Common myeloid progenitor, CD34-positive (primary cell): ENCODE measurements around the gene GHRHR.

Experiments
- CTCF ChIA-PET: fragments of 350-600 bp; sonication (Branson Sonifier 250); formaldehyde crosslinking; loops from one replicate; lab custom pipeline; 2021; ENCODE audit warnings: antibody characterized with exemption; lab: Charles Lee
- POLR2A ChIA-PET: fragments of 350-600 bp; sonication (Branson Sonifier 250); formaldehyde crosslinking; loops from one replicate; lab custom pipeline; 2021; ENCODE audit warnings: antibody characterized with exemption; lab: Charles Lee
- DNase-seq, 3 donors: peaks; one replicate each; pipeline versions ENCODE4 v3.0.0 to v3.0.0-alpha.2; 2013
- H3K27ac ChIP-seq, 2 experiments: 1 replicate in 1 of 2; 2 replicates in 1 of 2; pipeline ENCODE4 v1.7.0; 2013; ENCODE audit warnings: inconsistent platforms in 2 of 2, low read length in 2 of 2, mild to moderate bottlenecking in 2 of 2, low read depth in 1 of 2, moderate library complexity in 1 of 2; ENCODE audit not compliant: severe bottlenecking in 2 of 2, insufficient read depth in 1 of 2, poor library complexity in 1 of 2
- H3K27me3 ChIP-seq, 5 experiments: replicated peaks in 2 of 5; 1 replicate in 3 of 5; 2 replicates in 2 of 5; pipeline versions ENCODE4 v1.6.1 to v1.7.0; 2013; ENCODE audit warnings: low read length in 4 of 5, mild to moderate bottlenecking in 2 of 5, moderate library complexity in 2 of 5, inconsistent platforms in 1 of 5; ENCODE audit not compliant: insufficient read depth in 5 of 5, control insufficient read depth in 4 of 5
- H3K36me3 ChIP-seq, 4 experiments: 1 replicate in 2 of 4; 2 replicates in 2 of 4; pipeline versions ENCODE4 v1.6.1 to v1.7.0; 2013; ENCODE audit warnings: low read length in 3 of 4, control low read depth in 1 of 4, mild to moderate bottlenecking in 1 of 4; ENCODE audit not compliant: control insufficient read depth in 4 of 4, insufficient read depth in 4 of 4
- H3K4me1 ChIP-seq, 4 experiments: 1 replicate in 3 of 4; 2 replicates in 1 of 4; pipeline versions ENCODE4 v1.6.1 to v1.7.1; 2013; ENCODE audit warnings: low read length in 3 of 4, mild to moderate bottlenecking in 3 of 4, control low read depth in 1 of 4, inconsistent platforms in 1 of 4, moderate library complexity in 1 of 4; ENCODE audit not compliant: control insufficient read depth in 4 of 4, insufficient read depth in 4 of 4; ENCODE audit errors: control extremely low read depth in 1 of 4
- H3K4me3 ChIP-seq, 7 experiments: 1 replicate in 4 of 7; 2 replicates in 3 of 7; pipeline versions ENCODE4 v1.5.1 to v1.7.0; 2013; ENCODE audit warnings: mild to moderate bottlenecking in 7 of 7, low read length in 6 of 7, moderate library complexity in 6 of 7, inconsistent platforms in 2 of 7, low read depth in 2 of 7, control low read depth in 1 of 7; ENCODE audit not compliant: insufficient read depth in 4 of 7, control insufficient read depth in 1 of 7; ENCODE audit errors: extremely low read depth in 1 of 7
- H3K9me3 ChIP-seq, 5 experiments: 1 replicate in 4 of 5; 2 replicates in 1 of 5; pipeline versions ENCODE4 v1.6.1 to v1.7.1; 2013; ENCODE audit warnings: low read length in 4 of 5, mild to moderate bottlenecking in 2 of 5, inconsistent platforms in 1 of 5, low read depth in 1 of 5, moderate library complexity in 1 of 5; ENCODE audit not compliant: control insufficient read depth in 4 of 5, insufficient read depth in 2 of 5; ENCODE audit errors: control extremely low read depth in 1 of 5
- WGBS: methylation state at CpG from one replicate; pipeline ENCODE4 v1.1.5; 2013; ENCODE audit not compliant: insufficient coverage; 5-methylcytosine and 5-hydroxymethylcytosine counted together

GHRHR gene

GRCh38 chr7:30918676-30919075 lies 45.1 kb upstream of the GHRHR start:
- Histone ChIP-seq H3K4me3 (no peak overlapping the region), H3K4me1 (peaks cover 0 to 3% (median 0%) of the 10 kb centered on the region in 4 experiments), H3K9me3 (no peaks in the 10 kb centered on the region), H3K27me3 (no peaks in the 10 kb centered on the region), H3K27ac (no peak overlapping the region), H3K36me3 (no peaks in the 10 kb centered on the region)
- no peak for DNase-seq
- ChIA-PET POLR2A (no interaction called here), CTCF (no interaction called here)
- WGBS: 100% methylated on average over 2 of the region's 4 CpGs

DNA sequence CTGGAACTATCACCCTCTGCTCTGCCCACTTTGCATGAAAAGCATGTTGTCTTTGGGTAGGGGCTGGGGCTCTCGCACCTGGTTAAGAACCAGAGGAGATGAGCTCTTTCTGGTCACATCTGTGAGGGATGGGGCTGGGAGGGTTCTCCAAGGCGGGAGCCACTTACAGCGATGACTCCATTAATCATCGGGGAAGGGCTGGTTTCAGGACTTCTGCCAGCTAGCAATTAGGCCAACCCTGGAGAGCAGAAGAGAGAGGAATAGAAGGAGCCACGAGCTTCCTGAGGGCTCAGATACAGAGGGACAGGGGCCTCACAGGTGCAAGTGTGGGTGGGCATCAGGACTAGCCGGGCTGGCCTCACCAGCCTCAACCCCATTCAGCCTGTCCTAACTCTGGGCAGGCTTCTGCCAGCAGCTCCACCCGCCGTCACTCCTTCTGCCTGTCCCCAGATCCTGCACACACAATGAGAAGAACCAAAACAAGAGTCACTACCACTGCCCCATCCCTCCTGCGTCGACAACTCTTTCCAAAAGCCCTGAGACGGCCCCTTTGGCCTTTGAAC lies 43.7 kb upstream of the GHRHR start:
- DNase-seq: no peak
- Histone ChIP-seq H3K9me3 (no peaks in the 10 kb centered on the region), H3K36me3 (no peaks in the 10 kb centered on the region), H3K27me3 (no peaks in the 10 kb centered on the region), H3K27ac (no peak overlapping the region), H3K4me1 (no peaks in the 10 kb centered on the region), H3K4me3 (no peak overlapping the region)
- CTCF ChIA-PET: interaction anchor here (1.3 to 1.7 kb wide), 3 partner anchors 8 to 18 kb away, joined by 3 to 5 read pairs (median 4); no protein-coding TSS in a partner anchor
- POLR2A ChIA-PET: no interaction called here
- WGBS: 72% methylated on average over 8 of the region's 11 CpGs

- WGBS: 86% methylated on average over 7 of the region's 9 CpGs
These were observed 42.9 kb upstream of the GHRHR start for GRCh38 chr7:30920584-30921539.

GRCh38 chr7:30921540-30922401 lies 42.0 kb upstream of the GHRHR start:
- CTCF ChIA-PET: interaction anchor here (1.3 to 1.5 kb wide), 2 partner anchors 9 to 17 kb away, joined by 3 to 4 read pairs; no protein-coding TSS in a partner anchor

More at GRCh38 chr7:30920584-30921539, 42.9 kb upstream of the GHRHR start:
- H3K27ac ChIP-seq: peak overlapping the region in 1 of 2 experiments; percentile 11
- no peaks in the 10 kb centered on the region for H3K36me3 ChIP-seq
- no peaks in the 10 kb centered on the region for H3K9me3 ChIP-seq
- H3K27me3 ChIP-seq: no peaks in the 10 kb centered on the region
- H3K4me3 ChIP-seq: no peak overlapping the region
- peaks cover 0 to 1% (median 0%) of the 10 kb centered on the region in 4 experiments for H3K4me1 ChIP-seq
- POLR2A ChIA-PET: no interaction called here
- CTCF ChIA-PET: interaction anchor here (1.3 to 1.7 kb wide), 3 partner anchors 8 to 18 kb away, joined by 3 to 5 read pairs (median 4); no protein-coding TSS in a partner anchor
- DNase-seq: no peak

DNA sequence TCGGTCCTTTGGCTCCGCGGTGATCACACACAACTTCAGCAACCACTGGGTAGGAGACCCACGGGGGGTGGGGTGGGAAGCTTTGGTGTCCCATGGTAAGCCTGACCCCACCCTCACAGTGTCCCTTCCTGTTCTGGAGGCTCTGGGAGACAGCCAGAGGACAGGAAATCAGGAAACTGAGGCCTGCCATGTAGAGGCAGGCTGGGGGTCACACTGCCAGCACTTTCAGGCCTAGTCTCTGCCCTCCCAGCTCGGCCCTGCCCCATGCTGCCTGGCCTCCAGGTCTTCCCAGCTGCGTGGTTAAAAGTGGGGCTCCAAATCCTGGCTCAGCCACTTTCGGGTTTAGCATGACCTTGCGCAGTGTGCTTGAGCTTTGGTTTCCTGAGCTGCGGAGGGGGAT lies 41.2 kb upstream of the GHRHR start:
- Histone ChIP-seq H3K27me3 (no peaks in the 10 kb centered on the region), H3K4me3 (no peak overlapping the region), H3K9me3 (peaks cover 0 to 9% (median 0%) of the 10 kb centered on the region in 5 experiments), H3K27ac (no peak overlapping the region), H3K36me3 (no peaks in the 10 kb centered on the region), H3K4me1 (peaks cover 0 to 4% (median 1%) of the 10 kb centered on the region in 4 experiments)
- WGBS: 99% methylated on average over 6 of the region's 9 CpGs
- CTCF ChIA-PET: interaction anchor here (1.2 kb wide), 1 partner anchor 61 kb away, joined by 3 read pairs; no protein-coding TSS in a partner anchor
- no peak for DNase-seq
- POLR2A ChIA-PET: no interaction called here

More at GRCh38 chr7:30921540-30922401, 42.0 kb upstream of the GHRHR start:
- Histone ChIP-seq H3K9me3 (peaks cover 0 to under 1% (median 0%) of the 10 kb centered on the region in 5 experiments), H3K4me3 (no peak overlapping the region), H3K27me3 (no peaks in the 10 kb centered on the region), H3K36me3 (no peaks in the 10 kb centered on the region), H3K27ac (peak overlapping the region in 1 of 2 experiments; percentile 11), H3K4me1 (peaks cover 0 to 4% (median 1%) of the 10 kb centered on the region in 4 experiments)
- DNase-seq: no peak
- POLR2A ChIA-PET: no interaction called here
- 97% methylated on average over 14 of the region's 19 CpGs for WGBS

DNA sequence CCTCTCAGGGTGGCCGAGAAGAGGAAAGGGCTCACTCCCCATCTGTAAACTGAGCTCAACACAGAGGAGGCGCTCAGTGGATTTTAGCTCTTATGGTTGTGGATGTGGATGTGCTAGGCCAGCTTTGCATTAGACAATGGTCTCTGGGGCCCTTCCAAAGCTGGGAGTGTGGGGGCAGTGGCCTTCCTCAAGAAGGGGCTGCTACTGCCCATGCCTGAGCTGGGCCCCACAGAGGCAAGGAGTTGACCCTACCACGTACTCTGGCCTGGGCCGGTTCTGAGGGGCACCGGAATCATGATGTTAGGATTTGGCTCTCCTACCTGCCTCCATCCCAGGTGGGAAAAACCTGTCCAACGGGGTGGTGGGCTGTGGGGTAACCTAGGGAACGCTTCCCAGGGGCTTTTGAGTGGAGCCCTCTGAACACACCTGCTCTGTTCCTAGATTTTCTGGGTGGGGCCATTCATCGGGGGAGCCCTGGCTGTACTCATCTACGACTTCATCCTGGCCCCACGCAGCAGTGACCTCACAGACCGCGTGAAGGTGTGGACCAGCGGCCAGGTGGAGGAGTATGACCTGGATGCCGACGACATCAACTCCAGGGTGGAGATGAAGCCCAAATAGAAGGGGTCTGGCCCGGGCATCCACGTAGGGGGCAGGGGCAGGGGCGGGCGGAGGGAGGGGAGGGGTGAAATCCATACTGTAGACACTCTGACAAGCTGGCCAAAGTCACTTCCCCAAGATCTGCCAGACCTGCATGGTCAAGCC lies 40.6 kb upstream of the GHRHR start:
- peaks cover 0 to 4% (median 1%) of the 10 kb centered on the region in 4 experiments for H3K4me1 ChIP-seq
- 94% methylated on average over 14 of the region's 19 CpGs for WGBS
- ChIA-PET POLR2A (no interaction called here), CTCF (interaction anchor here (1.2 to 1.8 kb wide), 2 partner anchors 15 to 60 kb away, joined by 3 to 5 read pairs; no protein-coding TSS in a partner anchor)
- no peak overlapping the region for H3K4me3 ChIP-seq
- H3K27me3 ChIP-seq: no peaks in the 10 kb centered on the region
- no peaks in the 10 kb centered on the region for H3K36me3 ChIP-seq
- peaks cover 0 to 10% (median 0%) of the 10 kb centered on the region in 5 experiments for H3K9me3 ChIP-seq
- H3K27ac ChIP-seq: no peak overlapping the region
- DNase-seq: no peak
